ENCODE results near the gene CPNE5. TPM values are rescaled to one million over a fixed set of nuclear protein-coding genes. Genes with fewer than 3 reads are reported as not detected.

Gene CPNE5
- total RNA-seq, 2 donors from 2014 or later, result 3.9 to 64.5 TPM

GRCh38 chr6:36701401-36701991 is 137.7 kb downstream of the CPNE5 start:
- Histone ChIP-seq H3K9me3 (no peaks in the 10 kb centered on the region), H3K4me3 (no peak overlapping the region), H3K36me3 (no peaks in the 10 kb centered on the region), H3K27me3 (replicated peaks; ENCODE audit: insufficient read depth) (no peaks in the 10 kb centered on the region), H3K4me1 (replicated peaks) (no peaks in the 10 kb centered on the region), H3K27ac (no peak overlapping the region)
- no peak for DNase-seq (ENCODE audit: low spot score)
- 77% methylated on average over 3 of the region's 3 CpGs for WGBS
- intact Hi-C loops (cut with DNase I), result no loop called here
- peak in 1 of 4 experiments; percentile 17 for TF ChIP-seq CTCF (IDR thresholded peaks at IDR 0.05)
- no peak for TF ChIP-seq POLR2AphosphoS5 (IDR thresholded peaks at IDR 0.05)

- intact Hi-C loops (cut with DNase I), result no loop called here
- Histone ChIP-seq H3K36me3 (no peaks in the 10 kb centered on the region), H3K27ac (no peak overlapping the region), H3K27me3 (replicated peaks; ENCODE audit: insufficient read depth) (no peaks in the 10 kb centered on the region), H3K9me3 (no peaks in the 10 kb centered on the region), H3K4me1 (replicated peaks) (no peaks in the 10 kb centered on the region), H3K4me3 (no peak overlapping the region)
- 72% methylated on average over 3 of the region's 3 CpGs for WGBS
- no peak for DNase-seq (ENCODE audit: low spot score)
- TF ChIP-seq POLR2AphosphoS5 (IDR thresholded peaks at IDR 0.05) (no peak), CTCF (IDR thresholded peaks at IDR 0.05) (no peak), POLR2A (IDR thresholded peaks at IDR 0.05) (no peak)
Observed at GRCh38 chr6:36700831-36701230, 138.4 kb downstream of the CPNE5 start.

- intact Hi-C loops (cut with DNase I), result no loop called here
Observed at GRCh38 chr6:36700071-36700812, 139.0 kb downstream of the CPNE5 start.

GRCh38 chr6:36699348-36699747 is 139.9 kb downstream of the CPNE5 start:
- H3K4me1 ChIP-seq (replicated peaks), result no peaks in the 10 kb centered on the region
- intact Hi-C loops (cut with DNase I), result no loop called here
- 65% methylated on average over 7 of the region's 7 CpGs for WGBS
- no peaks in the 10 kb centered on the region for H3K27me3 ChIP-seq (replicated peaks; ENCODE audit: insufficient read depth)
- no peaks in the 10 kb centered on the region for H3K36me3 ChIP-seq
- TF ChIP-seq POLR2A (IDR thresholded peaks at IDR 0.05) (no peak), CTCF (IDR thresholded peaks at IDR 0.05) (no peak), POLR2AphosphoS5 (IDR thresholded peaks at IDR 0.05) (no peak)
- no peaks in the 10 kb centered on the region for H3K9me3 ChIP-seq
- DNase-seq (ENCODE audit: low spot score), result no peak
- no peak overlapping the region for H3K27ac ChIP-seq
- no peak overlapping the region for H3K4me3 ChIP-seq

More at GRCh38 chr6:36700071-36700812, 139.0 kb downstream of the CPNE5 start:
- 84% methylated on average over 7 of the region's 7 CpGs for WGBS
- no peak overlapping the region for H3K27ac ChIP-seq
- H3K4me3 ChIP-seq, result no peak overlapping the region
- no peaks in the 10 kb centered on the region for H3K27me3 ChIP-seq (replicated peaks; ENCODE audit: insufficient read depth)
- H3K36me3 ChIP-seq, result no peaks in the 10 kb centered on the region
- no peaks in the 10 kb centered on the region for H3K4me1 ChIP-seq (replicated peaks)
- DNase-seq (ENCODE audit: low spot score), result no peak
- no peaks in the 10 kb centered on the region for H3K9me3 ChIP-seq
- TF ChIP-seq POLR2A (IDR thresholded peaks at IDR 0.05) (no peak), POLR2AphosphoS5 (IDR thresholded peaks at IDR 0.05) (no peak), CTCF (IDR thresholded peaks at IDR 0.05) (no peak)

GRCh38 chr6:36698871-36699271 is 140.4 kb downstream of the CPNE5 start:
- H3K27me3 ChIP-seq (replicated peaks; ENCODE audit: insufficient read depth), result no peaks in the 10 kb centered on the region
- no peaks in the 10 kb centered on the region for H3K36me3 ChIP-seq
- no peak for DNase-seq (ENCODE audit: low spot score)
- H3K27ac ChIP-seq, result no peak overlapping the region
- no peak for TF ChIP-seq POLR2AphosphoS5 (IDR thresholded peaks at IDR 0.05)
- H3K9me3 ChIP-seq, result no peaks in the 10 kb centered on the region
- intact Hi-C loops (cut with DNase I), result no loop called here
- no peak overlapping the region for H3K4me3 ChIP-seq
- H3K4me1 ChIP-seq (replicated peaks), result no peaks in the 10 kb centered on the region
- WGBS, result 84% methylated on average over 8 of the region's 8 CpGs

Data from prostate gland (tissue), 2 donors.